Measurements from ENCODE around the gene CFAP298.
"Not testable (repeated sequence)": the region's sequence is repeated elsewhere in the genome, so short reads cannot be mapped to it uniquely, and the experiment has no call there.

CFAP298 gene, protein sequence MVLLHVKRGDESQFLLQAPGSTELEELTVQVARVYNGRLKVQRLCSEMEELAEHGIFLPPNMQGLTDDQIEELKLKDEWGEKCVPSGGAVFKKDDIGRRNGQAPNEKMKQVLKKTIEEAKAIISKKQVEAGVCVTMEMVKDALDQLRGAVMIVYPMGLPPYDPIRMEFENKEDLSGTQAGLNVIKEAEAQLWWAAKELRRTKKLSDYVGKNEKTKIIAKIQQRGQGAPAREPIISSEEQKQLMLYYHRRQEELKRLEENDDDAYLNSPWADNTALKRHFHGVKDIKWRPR

DNA sequence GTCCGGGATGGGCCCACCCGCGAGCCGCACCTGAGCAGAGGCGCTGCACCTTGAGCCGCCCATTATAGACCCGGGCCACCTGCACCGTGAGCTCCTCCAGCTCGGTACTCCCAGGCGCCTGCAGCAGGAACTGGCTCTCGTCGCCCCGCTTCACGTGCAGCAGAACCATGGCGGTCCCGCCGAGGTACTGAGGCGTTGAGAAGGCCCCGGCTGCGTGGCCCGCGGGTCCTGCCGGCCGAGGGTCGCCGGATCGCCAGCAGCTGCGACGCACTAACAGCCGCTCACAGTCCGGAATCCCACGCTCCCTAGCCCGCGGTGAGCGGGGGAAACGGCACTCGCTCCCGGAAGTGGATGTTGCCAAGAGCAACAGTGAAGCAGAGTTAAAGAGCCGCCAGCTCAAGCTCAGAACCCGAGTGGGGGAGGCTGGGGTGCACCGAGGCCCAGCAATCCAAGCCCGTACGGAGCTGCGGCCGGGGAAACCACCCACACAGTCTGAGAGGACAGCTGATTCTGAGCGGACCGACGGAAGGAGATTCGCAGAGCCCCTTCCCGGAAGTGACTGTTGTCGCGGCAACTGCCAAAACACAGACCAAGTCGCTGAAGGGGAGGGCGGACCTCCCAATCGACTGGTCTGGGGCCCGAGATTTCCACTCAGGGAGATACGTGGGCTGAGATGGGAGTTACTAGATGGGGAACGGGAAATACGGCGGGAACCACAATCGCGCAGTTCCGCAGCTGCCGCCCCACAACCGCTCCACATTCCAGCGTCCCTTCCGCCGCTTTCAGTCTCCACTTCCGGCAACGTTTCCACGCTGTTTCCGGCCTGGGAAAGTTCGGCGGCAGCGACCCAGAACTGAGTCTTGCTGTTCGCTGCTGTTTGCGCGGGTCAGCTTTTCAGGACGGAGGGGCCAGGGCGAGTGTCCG lies at the start of gene CFAP298:
CFAP298 (minus strand) TSS at position 303 of the 924 bp plus-strand sequence; CDS start at position 169, 134 bp downstream.
- no peaks in the 10 kb centered on the region for H3K9me3 ChIP-seq (replicated peaks in 1 of 11)
- H3K27me3 ChIP-seq, result no peaks in the 10 kb centered on the region
- peaks cover 0 to 24% (median 3%) of the 10 kb centered on the region in 11 experiments; a peak in 9 of 22 replicates for H4K20me1 ChIP-seq
- H3K4me1 ChIP-seq, result peaks cover 13 to 23% (median 19%) of the 10 kb centered on the region in 10 experiments
- H3K4me3 ChIP-seq, result peak within 1 kb of the TSS; percentile 81 to 99 (median 90)
- H3K9ac ChIP-seq, result peak within 1 kb of the TSS; percentile 73 to 89 (median 85)
- peak within 1 kb of the TSS; percentile 79 to 99 (median 93) for H3K4me2 ChIP-seq
- TF ChIP-seq Cebpa-rat (IDR thresholded peaks at IDR 0.05), result no peak
- peak within 1 kb of the TSS; percentile 77 to 94 (median 82) for H3K27ac ChIP-seq
- peaks cover 22 to 31% (median 28%) of the 10 kb centered on the region in 11 experiments for H3K36me3 ChIP-seq

DNA sequence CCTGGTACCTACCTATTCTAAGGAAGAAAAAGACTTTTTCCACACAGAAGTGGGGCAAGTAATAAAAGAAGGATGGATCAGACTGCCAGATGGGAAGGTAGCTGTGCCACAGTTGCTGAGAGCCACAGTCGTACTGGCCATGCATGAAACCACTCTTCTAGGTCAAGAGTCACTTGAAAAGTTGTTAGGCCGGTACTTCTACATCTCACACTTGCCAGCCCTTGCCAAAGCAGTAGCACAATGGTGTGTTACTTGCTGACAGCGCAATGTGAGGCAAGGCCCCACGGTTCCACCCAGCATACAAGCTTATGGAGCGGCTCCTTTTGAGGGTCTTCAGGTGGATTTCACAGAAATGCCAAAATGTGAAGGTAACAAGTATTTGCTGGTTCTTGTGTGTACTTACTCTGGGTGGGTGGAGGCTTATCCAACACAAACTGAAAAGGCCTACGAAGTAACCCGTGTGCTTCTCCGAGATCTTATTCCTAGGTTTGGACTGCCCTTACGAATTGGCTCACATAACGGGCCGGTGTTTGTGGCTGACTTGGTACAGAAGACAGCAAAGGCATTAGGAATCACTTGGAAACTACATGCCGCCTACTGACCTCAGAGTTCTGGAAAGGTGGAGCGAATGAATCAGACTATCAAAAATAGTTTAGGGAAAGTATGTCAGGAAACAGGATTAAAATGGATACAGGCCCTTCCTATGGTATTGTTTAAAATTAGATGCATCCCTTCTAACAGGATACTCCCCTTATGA lies 49.0 kb upstream of the CFAP298 start:
- Histone ChIP-seq H3K9me3 (replicated peaks in 1 of 11) (peaks cover 71 to 87% (median 83%) of the 10 kb centered on the region in 11 experiments), H3K36me3 (peaks cover 79 to 99% (median 89%) of the 10 kb centered on the region in 11 experiments)
- H3K27ac ChIP-seq, H3K27me3 ChIP-seq, H4K20me1 ChIP-seq, H3K4me1 ChIP-seq, H3K4me2 ChIP-seq, H3K9ac ChIP-seq, H3K4me3 ChIP-seq: not testable (repeated sequence)

DNA sequence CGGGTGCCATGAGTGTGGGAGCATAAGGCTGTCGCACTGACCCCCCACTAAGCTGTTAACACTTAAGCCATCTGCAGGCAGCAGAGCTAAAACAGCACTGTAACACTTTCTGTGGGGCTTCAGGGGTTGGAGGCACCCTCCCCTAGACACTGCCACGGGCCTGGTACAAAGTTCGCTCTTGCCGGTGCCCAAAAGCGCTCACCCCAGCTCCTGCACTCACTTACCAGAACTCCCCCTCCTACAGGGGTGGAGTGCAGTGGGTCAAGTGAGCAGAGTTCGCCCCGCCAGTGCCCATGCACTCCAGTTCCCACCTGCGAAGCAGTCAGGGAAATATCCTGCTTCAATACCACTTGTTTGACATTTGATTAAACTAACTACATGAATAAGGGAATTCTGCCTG lies 46.3 kb upstream of the CFAP298 start:
- no peaks in the 10 kb centered on the region for H4K20me1 ChIP-seq
- H3K4me3 ChIP-seq, result 0 out of 20 replicates have a peak overlapping the region, but pooled peaks of 1 of the 10 experiments have one; percentile 8
- peaks cover 44 to 61% (median 56%) of the 10 kb centered on the region in 11 experiments for H3K9me3 ChIP-seq (replicated peaks in 1 of 11)
- TF ChIP-seq Cebpa-rat (IDR thresholded peaks at IDR 0.05), result no peak
- H3K4me2 ChIP-seq, result no peak overlapping the region
- H3K9ac ChIP-seq, result no peak overlapping the region
- no peaks in the 10 kb centered on the region for H3K27me3 ChIP-seq
- H3K4me1 ChIP-seq, result no peaks in the 10 kb centered on the region
- peaks cover 54 to 97% (median 65%) of the 10 kb centered on the region in 11 experiments for H3K36me3 ChIP-seq
- no peak overlapping the region for H3K27ac ChIP-seq

DNA sequence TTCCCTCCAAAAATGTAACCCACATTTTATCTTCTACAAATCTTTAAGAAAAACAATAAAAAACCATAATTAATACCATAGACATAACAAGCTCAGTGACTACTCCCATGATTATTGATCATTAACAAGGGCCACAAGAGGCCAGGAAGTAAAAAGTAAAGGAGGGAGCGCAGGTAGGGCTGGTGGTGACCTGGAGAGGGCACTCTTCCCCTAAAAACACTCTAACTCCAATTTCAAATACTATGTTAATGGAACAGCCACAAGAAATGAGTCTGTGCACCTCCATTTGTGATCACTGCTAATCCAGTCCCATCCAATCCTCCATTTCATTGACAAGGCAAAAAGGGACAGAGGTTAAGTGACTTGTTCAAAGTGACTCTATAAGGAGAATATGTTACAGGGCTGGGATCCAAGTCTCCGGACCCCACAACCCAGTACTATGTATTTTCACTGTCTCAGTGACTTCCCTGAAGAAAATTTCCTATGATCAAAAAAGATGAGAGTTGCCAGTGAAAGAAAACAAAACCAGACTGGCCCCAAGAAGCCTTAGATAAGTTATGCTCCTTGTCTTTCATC lies 41.2 kb upstream of the CFAP298 start:
- Histone ChIP-seq H3K9me3 (replicated peaks in 1 of 11) (peaks cover 5 to 10% (median 9%) of the 10 kb centered on the region in 11 experiments), H3K27ac (no peak overlapping the region), H3K4me1 (peaks cover 0 to 14% (median 10%) of the 10 kb centered on the region in 10 experiments; a peak in 15 of 20 replicates), H3K27me3 (no peaks in the 10 kb centered on the region), H4K20me1 (no peaks in the 10 kb centered on the region), H3K4me3 (no peak overlapping the region), H3K36me3 (peaks cover 15 to 95% (median 32%) of the 10 kb centered on the region in 11 experiments), H3K9ac (no peak overlapping the region), H3K4me2 (no peak overlapping the region)
- TF ChIP-seq Cebpa-rat (IDR thresholded peaks at IDR 0.05), result no peak

DNA sequence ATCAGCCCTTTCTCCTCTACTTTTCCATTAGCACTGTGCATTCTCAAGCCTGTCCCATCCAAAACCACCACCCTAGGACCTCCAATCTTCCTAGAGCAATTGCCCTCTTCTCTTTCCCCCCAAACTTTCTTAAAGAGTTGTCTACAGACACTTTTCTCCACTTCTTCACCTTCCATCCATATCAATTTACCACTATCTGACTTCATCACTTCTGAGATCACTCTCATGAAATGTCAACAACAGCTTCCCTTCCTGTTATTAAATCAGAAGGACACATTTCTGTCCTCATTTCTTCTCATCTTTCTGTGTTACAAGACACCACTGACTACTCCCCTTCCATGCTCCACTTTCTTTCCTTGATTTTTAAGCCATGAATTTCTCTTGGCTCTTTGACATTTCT lies 36.0 kb upstream of the CFAP298 start:
- H3K27me3 ChIP-seq, result no peaks in the 10 kb centered on the region

DNA sequence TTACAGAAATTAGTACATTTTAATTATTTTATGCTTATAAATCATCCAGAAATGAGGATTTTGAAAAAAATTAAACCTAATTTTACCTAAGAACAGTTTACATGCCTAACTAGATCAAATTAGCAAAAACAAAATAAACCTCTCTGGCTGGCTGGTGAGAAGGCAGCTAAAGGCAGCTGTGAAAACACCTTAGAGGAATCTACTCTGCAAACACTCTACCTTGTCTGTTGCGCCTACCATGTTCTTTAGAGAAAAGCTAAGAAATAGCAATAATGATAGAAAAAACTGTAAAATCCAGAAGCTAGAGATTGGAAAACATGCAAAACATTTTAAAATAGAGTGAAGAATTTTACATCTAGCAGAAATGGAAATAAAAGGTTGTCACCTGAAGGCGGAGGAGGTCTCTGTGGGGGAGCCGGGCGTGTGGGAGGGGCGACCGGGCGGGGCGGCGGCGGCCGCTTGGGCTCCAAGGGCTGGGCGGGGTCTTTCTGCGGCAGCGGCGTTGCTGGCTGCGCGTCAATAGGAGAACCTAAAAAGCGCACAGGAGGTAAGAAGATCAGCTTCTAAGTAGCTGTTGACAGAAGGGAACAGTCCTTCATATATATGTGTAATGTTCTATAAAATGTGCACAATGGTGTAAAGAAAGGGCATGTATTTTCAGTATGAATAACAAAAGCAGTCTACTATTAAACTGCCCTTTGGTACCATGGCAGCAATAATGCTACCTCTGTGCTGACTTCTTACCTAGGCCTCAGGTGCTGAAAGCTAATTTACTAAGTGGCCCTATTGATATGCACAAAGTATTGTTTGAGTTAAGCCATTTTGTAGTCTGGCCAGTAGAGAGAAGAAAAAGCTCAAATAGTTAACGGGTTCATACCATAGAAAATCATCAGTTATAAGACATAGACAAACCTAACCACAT lies 33.3 kb upstream of the CFAP298 start:
- Histone ChIP-seq H3K9me3 (replicated peaks in 1 of 11) (no peaks in the 10 kb centered on the region), H3K27ac (no peak overlapping the region), H3K4me2 (no peak overlapping the region), H3K27me3 (no peaks in the 10 kb centered on the region), H4K20me1 (no peaks in the 10 kb centered on the region), H3K36me3 (peaks cover 1 to 99% (median 33%) of the 10 kb centered on the region in 11 experiments; a peak in 19 of 22 replicates), H3K9ac (no peak overlapping the region), H3K4me1 (peaks cover 0 to 6% (median 2%) of the 10 kb centered on the region in 10 experiments; a peak in 11 of 20 replicates), H3K4me3 (no peak overlapping the region)
- TF ChIP-seq Cebpa-rat (IDR thresholded peaks at IDR 0.05), result no peak

More for the DNA sequence above, 36.0 kb upstream of the CFAP298 start:
- Histone ChIP-seq H3K27ac (no peak overlapping the region), H3K4me1 (peaks cover 0 to 14% (median 10%) of the 10 kb centered on the region in 10 experiments; a peak in 15 of 20 replicates), H4K20me1 (no peaks in the 10 kb centered on the region), H3K9ac (no peak overlapping the region), H3K4me3 (no peak overlapping the region), H3K9me3 (replicated peaks in 1 of 11) (no peaks in the 10 kb centered on the region), H3K36me3 (peaks cover 0 to 98% (median 24%) of the 10 kb centered on the region in 11 experiments; a peak in 17 of 22 replicates), H3K4me2 (no peak overlapping the region)
- TF ChIP-seq Cebpa-rat (IDR thresholded peaks at IDR 0.05), result no peak

DNA sequence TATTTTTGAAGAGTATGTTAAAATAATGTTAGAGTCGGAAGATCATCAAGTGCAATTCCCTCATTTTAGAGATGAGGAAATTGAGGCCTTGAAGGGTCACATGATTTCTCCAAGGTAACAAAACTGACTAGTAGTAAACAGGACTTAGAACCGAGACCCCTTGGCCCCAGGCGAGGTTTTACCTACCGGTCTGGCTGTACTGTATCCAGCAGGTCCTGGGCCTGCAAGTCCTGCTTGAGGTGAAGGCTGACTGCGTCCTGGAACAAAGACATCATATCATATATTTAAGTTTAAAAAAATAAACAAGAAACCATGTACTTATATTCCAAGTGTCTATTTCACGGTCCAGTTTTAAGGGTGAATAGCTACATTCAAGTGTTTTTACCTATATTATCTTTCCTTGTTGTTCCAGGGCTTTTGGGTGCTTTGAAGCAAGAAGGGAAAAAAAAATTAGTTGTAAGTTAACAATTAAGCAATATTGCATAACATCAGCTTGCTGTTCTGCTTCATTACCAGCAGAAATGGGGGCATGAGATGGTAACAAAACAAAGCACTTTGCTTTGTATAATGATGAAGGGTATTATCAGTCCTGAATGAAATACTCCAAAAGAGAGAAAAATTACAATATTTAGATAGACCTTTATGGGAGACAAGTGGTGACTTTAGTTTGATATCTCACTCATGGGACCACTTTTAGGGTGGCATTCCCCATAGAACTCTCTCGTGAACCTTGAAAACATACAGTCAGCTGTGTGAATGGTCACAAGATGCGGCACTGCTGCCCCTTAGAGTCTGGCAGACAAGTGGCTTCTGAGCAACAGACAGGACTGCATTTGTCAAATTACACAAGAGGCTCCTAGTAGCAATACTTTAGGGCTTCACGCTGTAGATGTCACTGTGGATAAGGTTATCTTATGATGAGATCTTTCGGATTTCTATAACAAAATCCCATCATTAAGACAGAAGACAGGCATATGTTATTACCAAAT lies 29.8 kb upstream of the CFAP298 start:
- no peak overlapping the region for H3K4me3 ChIP-seq
- no peaks in the 10 kb centered on the region for H3K9me3 ChIP-seq (replicated peaks in 1 of 11)
- no peak overlapping the region for H3K9ac ChIP-seq
- no peaks in the 10 kb centered on the region for H4K20me1 ChIP-seq
- TF ChIP-seq Cebpa-rat (IDR thresholded peaks at IDR 0.05), result no peak
- H3K36me3 ChIP-seq, result peaks cover 19 to 99% (median 50%) of the 10 kb centered on the region in 11 experiments
- H3K27me3 ChIP-seq, result no peaks in the 10 kb centered on the region
- H3K4me2 ChIP-seq, result no peak overlapping the region
- no peaks in the 10 kb centered on the region for H3K4me1 ChIP-seq
- no peak overlapping the region for H3K27ac ChIP-seq
